Right cardiac atrium (tissue), 5 donors: ENCODE results near the gene OAT. TPM values are rescaled to one million over a fixed set of nuclear protein-coding genes. Genes with fewer than 3 reads are reported as not detected.

Source experiments
- ATAC-seq, 2 donors: fragments of 200-7000 bp; cut with Tn5 transposase; one replicate each; pipeline versions ENCODE4 v1.8.0 to v1.9.1; 2020; ENCODE audit warnings: moderate library complexity in 2 of 2, mild to moderate bottlenecking in 1 of 2
- DNase-seq, 3 donors: peaks; one replicate each; pipeline ENCODE4 v3.0.0-alpha.2; 2020
- H3K27ac ChIP-seq: one replicate; pipeline ENCODE4 v1.5.1; 2013; ENCODE audit warnings: mild to moderate bottlenecking, low read length, control low read depth, moderate library complexity
- H3K27me3 ChIP-seq: one replicate; pipeline ENCODE4 v1.6.1; 2013; ENCODE audit not compliant: control insufficient read depth, insufficient read depth
- H3K4me1 ChIP-seq: one replicate; pipeline ENCODE4 v1.6.1; 2013; ENCODE audit warnings: low read length; ENCODE audit not compliant: control insufficient read depth, insufficient read depth
- H3K4me3 ChIP-seq: one replicate; pipeline ENCODE4 v1.5.1; 2013; ENCODE audit warnings: low read length, control low read depth
- H3K9me3 ChIP-seq: one replicate; pipeline ENCODE4 v1.6.1; 2013; ENCODE audit warnings: low read length; ENCODE audit not compliant: control insufficient read depth
- WGBS: extraction: QIAGEN DNeasy Blood & Tissue Kit; methylation state at CpG from one replicate; pipeline ENCODE4 v1.1.7; 2013; 5-methylcytosine and 5-hydroxymethylcytosine counted together
- intact Hi-C, 4 donors: fragments of 100-400 bp; cut with DNase I; formaldehyde crosslinking; loops; one replicate each; pipeline versions ENCODE4 v1.11.0 to v1.14.0; 2022 to 2023
- polyA plus RNA-seq: library from polyadenylated mRNA; stranded (reverse); fragments of 200-250 nt; gene quantifications from one replicate; pipeline ENCODE4 v1.2.3, GENCODE V29; 2013
- total RNA-seq, 4 donors: library from RNA; stranded (reverse); fragmentation: NEBNext Ultra II Directional; extraction: Animal tissue kit (Norgen Biotek cat#: 25700); gene quantifications; one replicate each; pipeline ENCODE4 v1.2.1, GENCODE V29; 2021
- donor health status: healthy with polysubstance abuse.
- donor health status: DM: no; HTN: yes; CAD: no.
- donor health status: DM: no; HTN: no; CAD: no.
- donor health status: DM: no; HTN: yes; CAD: no; lungs with severe emphysema.
- donor health status: DM: yes; HTN: yes; CAD: no.

Gene OAT
- total and polyA plus RNA-seq, 5 donors: 34.7 to 47.8 (median 42.2) TPM

- no peaks in the 10 kb centered on the region for H3K4me1 ChIP-seq
- H3K4me3 ChIP-seq: no peak overlapping the region
- no peaks in the 10 kb centered on the region for H3K9me3 ChIP-seq
- H3K27ac ChIP-seq: no peak overlapping the region
- 87% methylated on average over 5 of the region's 5 CpGs for WGBS
- ATAC-seq: no peak
- no peak for DNase-seq
- H3K27me3 ChIP-seq: no peaks in the 10 kb centered on the region
- intact Hi-C loops: no loop called here
Measured at GRCh38 chr10:124364674-124365073, 54.0 kb downstream of the OAT start.

GRCh38 chr10:124362568-124362967, 56.2 kb downstream of the OAT start:
- H3K27me3 ChIP-seq: no peaks in the 10 kb centered on the region
- H3K4me3 ChIP-seq: no peak overlapping the region
- no peak overlapping the region for H3K27ac ChIP-seq
- ATAC-seq: no peak
- H3K4me1 ChIP-seq: no peaks in the 10 kb centered on the region
- 58% methylated on average over 10 of the region's 10 CpGs for WGBS
- intact Hi-C loops: no loop called here
- no peaks in the 10 kb centered on the region for H3K9me3 ChIP-seq
- DNase-seq: no peak

GRCh38 chr10:124359336-124359832, 59.3 kb downstream of the OAT start:
- no peak overlapping the region for H3K27ac ChIP-seq
- H3K27me3 ChIP-seq: no peaks in the 10 kb centered on the region
- no peak for ATAC-seq
- H3K4me1 ChIP-seq: peaks cover 3% of the 10 kb centered on the region
- no peak for DNase-seq
- intact Hi-C loops: no loop called here
- H3K4me3 ChIP-seq: no peak overlapping the region
- no peaks in the 10 kb centered on the region for H3K9me3 ChIP-seq
- 82% methylated on average over 2 of the region's 2 CpGs for WGBS

GRCh38 chr10:124357561-124357885, 61.2 kb downstream of the OAT start:
- no peaks in the 10 kb centered on the region for H3K9me3 ChIP-seq
- H3K27me3 ChIP-seq: no peaks in the 10 kb centered on the region
- H3K27ac ChIP-seq: no peak overlapping the region
- DNase-seq: no peak
- WGBS: 58% methylated on average over 9 of the region's 9 CpGs
- H3K4me3 ChIP-seq: no peak overlapping the region
- H3K4me1 ChIP-seq: peaks cover 4% of the 10 kb centered on the region
- intact Hi-C loops: no loop called here
- ATAC-seq: no peak

GRCh38 chr10:124356701-124357560, 61.8 kb downstream of the OAT start:
- Histone ChIP-seq H3K9me3 (no peaks in the 10 kb centered on the region), H3K27ac (no peak overlapping the region), H3K4me3 (no peak overlapping the region), H3K27me3 (no peaks in the 10 kb centered on the region), H3K4me1 (peaks cover 4% of the 10 kb centered on the region)
- no peak for ATAC-seq
- 80% methylated on average over 13 of the region's 13 CpGs for WGBS
- intact Hi-C loops: no loop called here
- DNase-seq: no peak

GRCh38 chr10:124354411-124355382, 64.0 kb downstream of the OAT start:
- Histone ChIP-seq H3K4me1 (peaks cover 4% of the 10 kb centered on the region), H3K27ac (no peak overlapping the region), H3K27me3 (no peaks in the 10 kb centered on the region), H3K4me3 (peak overlapping the region; percentile 41), H3K9me3 (no peaks in the 10 kb centered on the region)
- DNase-seq (peak; percentile 78 to 88 (median 84)), ATAC-seq (peak; percentile 92 to 96)
- WGBS: 14% methylated on average over 29 of the region's 29 CpGs
- intact Hi-C loops: no loop called here

GRCh38 chr10:124353896-124354295, 64.8 kb downstream of the OAT start:
- Histone ChIP-seq H3K4me3 (no peak overlapping the region), H3K27ac (no peak overlapping the region), H3K27me3 (no peaks in the 10 kb centered on the region), H3K4me1 (peaks cover 4% of the 10 kb centered on the region), H3K9me3 (no peaks in the 10 kb centered on the region)
- 78% methylated on average over 11 of the region's 11 CpGs for WGBS
- intact Hi-C loops: no loop called here
- no peak for DNase-seq
- no peak for ATAC-seq

GRCh38 chr10:124353091-124353815, 65.5 kb downstream of the OAT start:
- H3K27ac ChIP-seq: no peak overlapping the region
- DNase-seq (no peak), ATAC-seq (no peak)
- H3K9me3 ChIP-seq: no peaks in the 10 kb centered on the region
- H3K4me1 ChIP-seq: peaks cover 4% of the 10 kb centered on the region
- no peaks in the 10 kb centered on the region for H3K27me3 ChIP-seq
- WGBS: 73% methylated on average over 15 of the region's 15 CpGs
- H3K4me3 ChIP-seq: no peak overlapping the region
- intact Hi-C loops: no loop called here

GRCh38 chr10:124351481-124352220, 67.1 kb downstream of the OAT start:
- intact Hi-C loops: no loop called here
- DNase-seq: no peak
- ATAC-seq: peak in 1 of 2 donors; percentile 9
- Histone ChIP-seq H3K4me1 (peaks cover 4% of the 10 kb centered on the region), H3K9me3 (no peaks in the 10 kb centered on the region), H3K27ac (no peak overlapping the region), H3K27me3 (no peaks in the 10 kb centered on the region), H3K4me3 (no peak overlapping the region)
- WGBS: 76% methylated on average over 10 of the region's 10 CpGs

GRCh38 chr10:124350806-124351205, 67.9 kb downstream of the OAT start:
- Histone ChIP-seq H3K27ac (no peak overlapping the region), H3K27me3 (no peaks in the 10 kb centered on the region), H3K4me3 (no peak overlapping the region), H3K4me1 (peaks cover 4% of the 10 kb centered on the region), H3K9me3 (no peaks in the 10 kb centered on the region)
- DNase-seq (no peak), ATAC-seq (no peak)
- intact Hi-C loops: no loop called here
- 95% methylated on average over 8 of the region's 8 CpGs for WGBS
